H1 (cell line): ENCODE results near the gene SLC25A12. TPM values are rescaled to one million over a fixed set of nuclear protein-coding genes. Genes with fewer than 3 reads are reported as not detected.

ENCODE experiments used
- CTCF ChIA-PET: fragments of 300-600 bp; sonication (Branson Sonifier 250); formaldehyde crosslinking; loops from one replicate; lab custom pipeline; 2021; ENCODE audit not compliant: partially characterized antibody; lab: Charles Lee
- POLR2A ChIA-PET: fragments of 300-600 bp; sonication (Branson Sonifier 250); formaldehyde crosslinking; loops from one replicate; lab custom pipeline; 2021; ENCODE audit warnings: inconsistent platforms; ENCODE audit not compliant: partially characterized antibody; lab: Charles Lee
- DNase-seq, 2 experiments: peaks; one replicate each; pipeline versions ENCODE4 v3.0.0 to v3.0.0-alpha.2; 2010 to 2022; ENCODE audit warnings: low spot score in 2 of 2, low read depth in 1 of 2, mixed read lengths in 1 of 2
- FAIRE-seq: peaks from 2 replicates; lab custom pipeline; 2011; peaks lifted over from hg19 to GRCh38; lab: Jason Lieb, UNC
- H2AFZ ChIP-seq: 2 replicates; pipeline ENCODE4 v1.8.1; 2012; ENCODE audit warnings: low read length, inconsistent platforms
- H2AK5ac ChIP-seq: 2 replicates; pipeline ENCODE4 v1.6.1; 2013; ENCODE audit warnings: low read depth, low read length
- H2BK120ac ChIP-seq: replicated peaks from 2 replicates; pipeline ENCODE3; 2013; ENCODE audit warnings: low read depth, low read length, inconsistent platforms
- H2BK12ac ChIP-seq: 2 replicates; pipeline ENCODE4 v1.6.1; 2013; ENCODE audit warnings: low read depth, low read length
- H2BK15ac ChIP-seq: 2 replicates; pipeline ENCODE4 v1.6.1; 2013; ENCODE audit warnings: low read length
- H2BK20ac ChIP-seq: 2 replicates; pipeline ENCODE4 v1.6.1; 2013; ENCODE audit warnings: low read length
- H2BK5ac ChIP-seq: 2 replicates; pipeline ENCODE4 v1.6.1; 2013; ENCODE audit warnings: low read depth, low read length
- H3K14ac ChIP-seq: 2 replicates; pipeline ENCODE4 v1.6.1; 2013; ENCODE audit warnings: inconsistent platforms; ENCODE audit not compliant: insufficient read length
- H3K18ac ChIP-seq: 2 replicates; pipeline ENCODE4 v1.6.1; 2013; ENCODE audit warnings: low read length; ENCODE audit errors: extremely low read depth
- H3K23ac ChIP-seq: 2 replicates; pipeline ENCODE4 v1.6.1; 2013; ENCODE audit warnings: inconsistent platforms; ENCODE audit not compliant: insufficient read length
- H3K23me2 ChIP-seq: 2 replicates; pipeline ENCODE4 v1.6.1; 2013; ENCODE audit warnings: low read depth, low read length
- H3K27ac ChIP-seq: 2 replicates; pipeline ENCODE4 v1.6.1; 2011; ENCODE audit warnings: low read depth, low read length, inconsistent platforms
- H3K27me3 ChIP-seq, 4 experiments: replicated peaks in 1 of 4; 1 replicate in 1 of 4; 2 replicates in 3 of 4; pipeline versions ENCODE4 v1.6.1 to v1.8.1; 2011 to 2013; ENCODE audit warnings: low read length in 3 of 4, mild to moderate bottlenecking in 3 of 4, inconsistent platforms in 2 of 4, mixed read lengths in 2 of 4, moderate library complexity in 1 of 4; ENCODE audit not compliant: control insufficient read depth in 3 of 4, insufficient read depth in 3 of 4; ENCODE audit errors: extremely low read depth in 1 of 4
- H3K36me3 ChIP-seq, 4 experiments: 2 replicates each; pipeline versions ENCODE4 v1.6.1 to v1.8.1; 2011 to 2013; ENCODE audit warnings: mild to moderate bottlenecking in 4 of 4, low read length in 3 of 4, moderate library complexity in 2 of 4, control low read depth in 1 of 4, inconsistent platforms in 1 of 4; ENCODE audit not compliant: insufficient read depth in 4 of 4, control insufficient read depth in 2 of 4
- H3K4ac ChIP-seq: replicated peaks from 2 replicates; pipeline ENCODE3; 2013; ENCODE audit warnings: low read length, low read depth, mixed read lengths, inconsistent platforms; ENCODE audit not compliant: insufficient read length
- H3K4me1 ChIP-seq, 4 experiments: replicated peaks in 1 of 4; 1 replicate in 1 of 4; 2 replicates in 3 of 4; pipeline versions ENCODE4 v1.6.1 to v1.8.1; 2011 to 2013; ENCODE audit warnings: low read length in 3 of 4, inconsistent platforms in 2 of 4, mixed read lengths in 1 of 4; ENCODE audit not compliant: insufficient read depth in 4 of 4, control insufficient read depth in 3 of 4
- H3K4me2 ChIP-seq, 2 experiments: 2 replicates each; pipeline versions ENCODE4 v1.6.1 to v1.8.1; 2011 to 2013; ENCODE audit warnings: low read depth in 2 of 2, low read length in 2 of 2, control low read depth in 1 of 2, inconsistent platforms in 1 of 2, mild to moderate bottlenecking in 1 of 2; ENCODE audit not compliant: insufficient read depth in 1 of 2
- H3K4me3 ChIP-seq, 4 experiments: fragments of 200-600, 300-600 bp in 1 of 4; sonication (generic), shearing (Covaris generic), sonication (Bioruptor Twin) in 1 of 4; 2 replicates each; pipeline versions ENCODE4 v1.5.1 to v1.8.1; 2011 to 2016; ENCODE audit warnings: low read length in 4 of 4, low read depth in 3 of 4, control low read depth in 2 of 4, inconsistent platforms in 2 of 4, mild to moderate bottlenecking in 2 of 4, mixed read lengths in 1 of 4, moderate library complexity in 1 of 4; ENCODE audit not compliant: insufficient read depth in 2 of 4; ENCODE audit errors: extremely low read depth in 1 of 4
- H3K56ac ChIP-seq: replicated peaks from 2 replicates; pipeline ENCODE3; 2013; ENCODE audit warnings: low read depth, mild to moderate bottlenecking, mixed read lengths, low read length, inconsistent platforms; ENCODE audit not compliant: insufficient read length
- H3K79me1 ChIP-seq: 2 replicates; pipeline ENCODE4 v1.6.1; 2013; ENCODE audit warnings: low read depth, low read length, control low read depth
- H3K79me2 ChIP-seq, 2 experiments: 2 replicates each; pipeline versions ENCODE4 v1.6.1 to v1.8.1; 2012 to 2013; ENCODE audit warnings: low read length in 2 of 2, mild to moderate bottlenecking in 2 of 2, inconsistent platforms in 1 of 2; ENCODE audit not compliant: insufficient read depth in 2 of 2, control insufficient read depth in 1 of 2
- H3K9ac ChIP-seq, 4 experiments: replicated peaks in 1 of 4; 1 replicate in 1 of 4; 2 replicates in 3 of 4; pipeline versions ENCODE4 v1.6.1 to v1.8.1; 2011 to 2013; ENCODE audit warnings: low read depth in 3 of 4, low read length in 3 of 4, control low read depth in 2 of 4, mild to moderate bottlenecking in 2 of 4, moderate library complexity in 2 of 4, inconsistent platforms in 1 of 4; ENCODE audit errors: extremely low read depth in 1 of 4
- H3K9me3 ChIP-seq, 2 experiments: 2 replicates each; pipeline versions ENCODE4 v1.6.1 to v1.8.1; 2012 to 2013; ENCODE audit warnings: mild to moderate bottlenecking in 2 of 2, moderate library complexity in 2 of 2, control low read depth in 1 of 2, inconsistent platforms in 1 of 2, low read depth in 1 of 2, low read length in 1 of 2, mixed read lengths in 1 of 2; ENCODE audit not compliant: insufficient read depth in 2 of 2
- H4K20me1 ChIP-seq, 2 experiments: replicated peaks in 1 of 2; 2 replicates each; pipeline versions ENCODE3 to v1.8.1; 2011 to 2013; ENCODE audit warnings: inconsistent platforms in 2 of 2, low read length in 2 of 2, mild to moderate bottlenecking in 1 of 2; ENCODE audit not compliant: insufficient read depth in 2 of 2, control insufficient read depth in 1 of 2
- H4K5ac ChIP-seq: 2 replicates; pipeline ENCODE4 v1.6.1; 2013; ENCODE audit warnings: low read length, low read depth, mixed read lengths, inconsistent platforms; ENCODE audit not compliant: insufficient read length
- H4K8ac ChIP-seq: 2 replicates; pipeline ENCODE4 v1.8.0; 2013; ENCODE audit warnings: mild to moderate bottlenecking, moderate library complexity, low read length, inconsistent platforms; ENCODE audit not compliant: insufficient read depth; ENCODE audit errors: extremely low read depth
- H4K91ac ChIP-seq: replicated peaks from 2 replicates; pipeline ENCODE3; 2013; ENCODE audit warnings: low read length, mixed read lengths, inconsistent platforms; ENCODE audit not compliant: insufficient read length
- ASH2L ChIP-seq: fragments of 200-600, 300-600 bp; sonication (generic); IDR thresholded peaks from one replicate; pipeline ENCODE4 v1.7.1; 2017; ENCODE audit warnings: low read length
- BRCA1 ChIP-seq: IDR thresholded peaks from 2 replicates; pipeline ENCODE4 v1.6.1; 2012; ENCODE audit warnings: low read depth, low read length, improper control_type of control experiment
- CBX5 ChIP-seq: fragments of 300-800, 300-1000 bp; sonication (generic); IDR thresholded peaks from 2 replicates; pipeline ENCODE4 v1.7.1; 2016; ENCODE audit warnings: antibody characterized with exemption, low read length, low read depth
- CHD1 ChIP-seq: IDR thresholded peaks from 2 replicates; pipeline ENCODE4 v1.6.1; 2012; ENCODE audit warnings: low read depth, low read length, improper control_type of control experiment
- CREB1 ChIP-seq: IDR thresholded peaks from 2 replicates; pipeline ENCODE4 v1.6.1; 2012; ENCODE audit warnings: inconsistent platforms
- EGR1 ChIP-seq: IDR thresholded peaks from 2 replicates; pipeline ENCODE4 v1.6.1; 2011; ENCODE audit warnings: low read depth, low read length, borderline replicate concordance
- EZH2 ChIP-seq: fragments of 200-600 bp; sonication (generic); IDR thresholded peaks from 2 replicates; pipeline ENCODE4 v1.7.1; 2012; ENCODE audit warnings: low read depth, mild to moderate bottlenecking, moderate library complexity, low read length, inconsistent platforms; ENCODE audit not compliant: severe bottlenecking
- HDAC2 ChIP-seq, 2 experiments: fragments of 300-600 bp in 1 of 2; sonication (generic) in 1 of 2; IDR thresholded peaks; 2 replicates each; pipeline ENCODE4 v1.6.1; 2011 to 2012; ENCODE audit warnings: low read depth in 2 of 2, low read length in 2 of 2, mild to moderate bottlenecking in 2 of 2, moderate library complexity in 2 of 2, borderline replicate concordance in 1 of 2, inconsistent platforms in 1 of 2
- JUN ChIP-seq: IDR thresholded peaks from 2 replicates; pipeline ENCODE4 v1.6.1; 2011; ENCODE audit warnings: low read depth, mild to moderate bottlenecking, improper control_type of control experiment, low read length
- KDM5A ChIP-seq: fragments of 200-600 bp; IDR thresholded peaks from 2 replicates; pipeline ENCODE4 v1.7.1; 2012; ENCODE audit warnings: mild to moderate bottlenecking, low read length, inconsistent platforms, mixed read lengths
- POLR2AphosphoS5 ChIP-seq: IDR thresholded peaks from 2 replicates; pipeline ENCODE4 v1.6.1; 2011; ENCODE audit warnings: low read depth, low read length
- RFX5 ChIP-seq: IDR thresholded peaks from 2 replicates; pipeline ENCODE4 v1.6.1; 2011; ENCODE audit warnings: low read depth, low read length, improper control_type of control experiment, borderline replicate concordance
- SIN3A ChIP-seq, 2 experiments: IDR thresholded peaks in 1 of 2; conservative IDR thresholded peaks in 1 of 2; 2 replicates each; pipeline ENCODE4 v1.6.1; 2011 to 2012; ENCODE audit warnings: low read length in 2 of 2, improper control_type of control experiment in 1 of 2, low read depth in 1 of 2, mild to moderate bottlenecking in 1 of 2
- TAF7 ChIP-seq: optimal IDR thresholded peaks from 2 replicates; pipeline ENCODE3; 2011; ENCODE audit warnings: low read depth, mild to moderate bottlenecking, inconsistent platforms, low read length, moderate library complexity, borderline replicate concordance
- TBP ChIP-seq: IDR thresholded peaks from 2 replicates; pipeline ENCODE4 v1.6.1; 2011; ENCODE audit warnings: low read depth, low read length, improper control_type of control experiment
- TCF12 ChIP-seq: IDR thresholded peaks from 2 replicates; pipeline ENCODE4 v1.6.1; 2011; ENCODE audit warnings: low read depth, mild to moderate bottlenecking, low read length
- WGBS, 2 experiments: shearing (Covaris generic) in 1 of 2; methylation state at CpG; one replicate each; pipeline versions ENCODE4 v1.1.6 to v1.1.7; 2013 to 2015; ENCODE audit warnings: low lambda C conversion rate in 2 of 2, mixed read lengths in 2 of 2, inconsistent platforms in 1 of 2, low coverage in 1 of 2, missing lambda C conversion rate in 1 of 2; ENCODE audit not compliant: insufficient replicate concordance in 2 of 2, insufficient coverage in 1 of 2, insufficient read length in 1 of 2; ENCODE audit errors: extremely low coverage in 1 of 2, missing lambda C conversion rate in 1 of 2; 5-methylcytosine and 5-hydroxymethylcytosine counted together
- polyA plus RNA-seq, 7 experiments: library from polyadenylated mRNA; depleted of rRNA in 3 of 7; stranded (reverse) in 5 of 7; unstranded in 2 of 7; fragments of >200 nt in 5 of 7; fragments of 200-250 nt in 2 of 7; gene quantifications; 1 replicate in 5 of 7; 2 replicates in 1 of 7; 4 replicates in 1 of 7; pipeline versions ENCODE4 v1.2.1 to v1.2.3, GENCODE V29; 2011 to 2013; ENCODE audit warnings: missing spikeins in 2 of 7, mixed read lengths in 2 of 7
- total RNA-seq: library from RNA; stranded (reverse); fragmentation: NEBNext Ultra II Directional; extraction: Animal tissue kit (Norgen Biotek cat#: 25700); gene quantifications from 2 replicates; pipeline ENCODE4 v1.2.1, GENCODE V29; 2021

SLC25A12 gene
- total and polyA plus RNA-seq, 2 of the 8 experiments (the other 6 are each of a cell fraction or from before 2014, with no cell fraction given): 7.7 to 10.2 TPM

DNA sequence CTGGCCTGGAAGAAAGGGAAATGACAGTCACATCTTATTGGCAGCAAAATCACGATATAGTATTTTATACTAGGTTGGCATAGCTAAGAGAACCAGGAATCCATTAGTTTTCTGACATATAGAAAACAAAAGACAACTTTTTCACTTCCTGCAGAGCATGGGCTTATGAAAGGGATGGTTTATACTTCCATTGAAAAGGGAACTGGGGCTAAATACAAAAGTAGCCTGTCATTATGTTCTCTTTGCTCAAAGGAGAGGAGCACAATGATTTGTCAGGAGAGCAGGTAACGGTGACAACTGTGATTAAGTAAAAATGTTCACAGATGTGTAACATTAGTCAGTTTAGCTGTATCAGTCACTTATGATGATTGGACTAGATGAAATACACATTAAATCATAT, 46.4 kb downstream of the SLC25A12 start:
- H3K14ac ChIP-seq: no peak overlapping the region
- FAIRE-seq: no peak
- no peak for TF ChIP-seq CBX5
- no peak for TF ChIP-seq TAF7
- TF ChIP-seq JUN: no peak
- no peak for TF ChIP-seq BRCA1
- TF ChIP-seq TCF12: no peak
- TF ChIP-seq CREB1: no peak
- TF ChIP-seq HDAC2 (IDR thresholded peaks at IDR 0.05; ENCODE audit: borderline replicate concordance in 1 of 2, low read depth in 2 of 2, low read length in 2 of 2): no peak
- TF ChIP-seq EGR1: no peak
- no peak for TF ChIP-seq EZH2
- no peak for TF ChIP-seq RFX5
- no peak for TF ChIP-seq KDM5A
- TF ChIP-seq TBP: no peak
- no peak for TF ChIP-seq SIN3A (conservative IDR thresholded peaks at IDR 0.05 in 1 of 2, IDR thresholded peaks at IDR 0.05 in 1 of 2; ENCODE audit: low read depth in 1 of 2, low read length in 2 of 2)
- TF ChIP-seq CHD1: no peak
- TF ChIP-seq POLR2AphosphoS5: no peak
- TF ChIP-seq ASH2L: no peak
- TF ChIP-seq, all 59 proteins: peak for 0
- no peak for DNase-seq
- Histone ChIP-seq H3K36me3 (no peaks in the 10 kb centered on the region), H2BK15ac (no peak overlapping the region), H3K23ac (no peak overlapping the region), H3K4me3 (no peak overlapping the region), H2BK20ac (no peak overlapping the region), H2BK12ac (no peak overlapping the region), H4K5ac (no peak overlapping the region), H3K27me3 (no peaks in the 10 kb centered on the region), H2AK5ac (no peak overlapping the region), H3K4ac (no peak overlapping the region), H2AFZ (no peak overlapping the region), H3K23me2 (no peaks in the 10 kb centered on the region), H4K8ac (no peak overlapping the region), H4K20me1 (no peaks in the 10 kb centered on the region), H3K79me1 (no peaks in the 10 kb centered on the region), H3K79me2 (no peaks in the 10 kb centered on the region), H4K91ac (no peak overlapping the region), H2BK120ac (no peak overlapping the region), H3K9me3 (no peaks in the 10 kb centered on the region), H3K18ac (no peak overlapping the region), H3K4me2 (no peak overlapping the region), H3K9ac (no peak overlapping the region), H3K4me1 (no peaks in the 10 kb centered on the region), H2BK5ac (no peak overlapping the region), H3K27ac (no peak overlapping the region), H3K56ac (no peak overlapping the region)
- ChIA-PET POLR2A (no interaction called here), CTCF (no interaction called here)
- WGBS, 2 experiments: 86% methylated on average over 2 of the region's 2 CpGs; no CpG with 5 or more reads in 1 of the 2 experiments
